WTC11 (cell line): ENCODE results near the gene NRXN3. TPM values are rescaled to one million over a fixed set of nuclear protein-coding genes. Genes with fewer than 3 reads are reported as not detected.

Source experiments
- ATAC-seq: fragments of 200-7000 bp; cut with Tn5 transposase; 2 replicates; pipeline ENCODE4 v1.10.0; 2021; ENCODE audit warnings: mild to moderate bottlenecking, moderate library complexity
- CTCF ChIA-PET: fragments of 300-600 bp; sonication (Branson Sonifier 250); formaldehyde crosslinking; loops from one replicate; lab custom pipeline; 2021; ENCODE audit warnings: antibody characterized with exemption; lab: Charles Lee
- POLR2A ChIA-PET: fragments of 350-600 bp; sonication (Branson Sonifier 250); formaldehyde crosslinking; loops from one replicate; lab custom pipeline; 2021; ENCODE audit warnings: antibody characterized with exemption; lab: Charles Lee
- DNase-seq: peaks from one replicate; pipeline ENCODE4 v3.0.0; 2021; ENCODE audit warnings: low spot score
- H3K27ac Mint-ChIP-seq: 2 replicates; pipeline ENCODE4 v1.8.0; 2021; ENCODE audit warnings: mixed read lengths
- H3K27me3 Mint-ChIP-seq: 2 replicates; pipeline ENCODE4 v1.8.0; 2021; ENCODE audit warnings: low read depth, mild to moderate bottlenecking, moderate library complexity, mixed read lengths
- H3K36me3 Mint-ChIP-seq: 2 replicates; pipeline ENCODE4 v1.8.0; 2021; ENCODE audit warnings: mixed read lengths
- H3K4me1 Mint-ChIP-seq: 2 replicates; pipeline ENCODE4 v1.8.0; 2022; ENCODE audit warnings: mixed read lengths
- H3K4me3 Mint-ChIP-seq: 2 replicates; pipeline ENCODE4 v1.8.0; 2021; ENCODE audit warnings: mild to moderate bottlenecking, moderate library complexity, mixed read lengths
- H3K9me3 Mint-ChIP-seq: 2 replicates; pipeline ENCODE4 v1.8.0; 2021; ENCODE audit warnings: mixed read lengths
- AR ChIP-seq: fragments of 250-450 bp; sonication (Bioruptor Pico); IDR thresholded peaks from 2 replicates; pipeline ENCODE4 v1.9.0; 2021; ENCODE audit warnings: mild to moderate bottlenecking
- ATF1 ChIP-seq: sonication (generic); formaldehyde crosslinking; IDR thresholded peaks from 2 replicates; pipeline ENCODE4 v1.8.1; 2023; ENCODE audit warnings: mild to moderate bottlenecking, moderate library complexity, missing genetic modification reagents
- CBFB ChIP-seq: sonication (generic); formaldehyde crosslinking; IDR thresholded peaks from 2 replicates; pipeline ENCODE4 v1.8.1; 2022; ENCODE audit warnings: mild to moderate bottlenecking, low read depth, missing genetic modification reagents
- CTCF ChIP-seq: fragments of 200-600 bp; IDR thresholded peaks from 2 replicates; pipeline ENCODE4 v1.8.0; 2022; ENCODE audit warnings: antibody characterized with exemption
- ERG ChIP-seq: fragments of 250-450 bp; sonication (Bioruptor Pico); IDR thresholded peaks from 2 replicates; pipeline ENCODE4 v1.8.0; 2021; ENCODE audit warnings: mild to moderate bottlenecking
- FOXJ3 ChIP-seq: sonication (generic); formaldehyde crosslinking; IDR thresholded peaks from 2 replicates; pipeline ENCODE4 v1.9.0; 2021; ENCODE audit warnings: missing genetic modification reagents, mild to moderate bottlenecking, borderline replicate concordance
- FOXP1 ChIP-seq: sonication (generic); formaldehyde crosslinking; IDR thresholded peaks from 2 replicates; pipeline ENCODE4 v1.8.0; 2022; ENCODE audit warnings: missing genetic modification reagents, mild to moderate bottlenecking, moderate library complexity, borderline replicate concordance
- GABPB1 ChIP-seq: sonication (generic); formaldehyde crosslinking; IDR thresholded peaks from 2 replicates; pipeline ENCODE4 v1.8.1; 2023; ENCODE audit warnings: mild to moderate bottlenecking, missing genetic modification reagents
- HMGXB4 ChIP-seq: sonication (generic); formaldehyde crosslinking; IDR thresholded peaks from 2 replicates; pipeline ENCODE4 v1.8.1; 2023; ENCODE audit warnings: mild to moderate bottlenecking, moderate library complexity, missing genetic modification reagents
- IRF1 ChIP-seq: sonication (generic); formaldehyde crosslinking; IDR thresholded peaks from 2 replicates; pipeline ENCODE4 v1.8.0; 2023; ENCODE audit warnings: missing genetic modification reagents
- JAZF1 ChIP-seq: fragments of 250-450 bp; sonication (Bioruptor Pico); IDR thresholded peaks from 2 replicates; pipeline ENCODE4 v1.9.0; 2021; ENCODE audit warnings: moderate library complexity, mild to moderate bottlenecking, inconsistent platforms
- MAX ChIP-seq: sonication (generic); formaldehyde crosslinking; IDR thresholded peaks from 2 replicates; pipeline ENCODE4 v1.8.0; 2022; ENCODE audit warnings: mild to moderate bottlenecking, missing genetic modification reagents
- NFATC4 ChIP-seq: fragments of 250-450 bp; sonication (Bioruptor Pico); IDR thresholded peaks from 2 replicates; pipeline ENCODE4 v1.9.0; 2021; ENCODE audit warnings: mild to moderate bottlenecking
- NR2C2 ChIP-seq: sonication (generic); formaldehyde crosslinking; IDR thresholded peaks from 2 replicates; pipeline ENCODE4 v1.8.0; 2022; ENCODE audit warnings: mild to moderate bottlenecking, missing genetic modification reagents
- PREB ChIP-seq: sonication (generic); formaldehyde crosslinking; IDR thresholded peaks from 2 replicates; pipeline ENCODE4 v1.8.1; 2022; ENCODE audit warnings: mild to moderate bottlenecking, missing genetic modification reagents, moderate library complexity, borderline replicate concordance
- TEAD4 ChIP-seq: sonication (generic); formaldehyde crosslinking; IDR thresholded peaks from 2 replicates; pipeline ENCODE4 v1.8.0; 2022; ENCODE audit warnings: mild to moderate bottlenecking, missing genetic modification reagents
- ZBTB21 ChIP-seq: sonication (generic); formaldehyde crosslinking; IDR thresholded peaks from 2 replicates; pipeline ENCODE4 v1.8.1; 2023; ENCODE audit warnings: mild to moderate bottlenecking, missing genetic modification reagents, borderline replicate concordance
- ZBTB43 ChIP-seq: sonication (generic); formaldehyde crosslinking; IDR thresholded peaks from 2 replicates; pipeline ENCODE4 v1.8.1; 2023; ENCODE audit warnings: mild to moderate bottlenecking, missing genetic modification reagents
- ZNF416 ChIP-seq: fragments of 250-450 bp; sonication (Bioruptor Pico); IDR thresholded peaks from 2 replicates; pipeline ENCODE4 v1.9.0; 2021; ENCODE audit warnings: mild to moderate bottlenecking, inconsistent platforms
- ZNF532 ChIP-seq: fragments of 250-450 bp; sonication (Bioruptor Pico); IDR thresholded peaks from 2 replicates; pipeline ENCODE4 v1.9.0; 2021; ENCODE audit warnings: mild to moderate bottlenecking, borderline replicate concordance
- total RNA-seq: library from RNA; stranded (reverse); gene quantifications from 3 replicates; pipeline ENCODE4 v1.2.3, GENCODE V29; 2021

The NRXN3 gene
- total RNA-seq, 1 experiment from 2014 or later, result 3.0 TPM

- no peaks in the 10 kb centered on the region for H3K27me3 Mint-ChIP-seq
- TF ChIP-seq ZBTB43 (CRISPR knock-in tag) (no peak), CBFB (no peak), JAZF1 (CRISPR knock-in tag) (no peak), ERG (CRISPR knock-in tag) (no peak), ATF1 (no peak), IRF1 (CRISPR knock-in tag) (no peak), FOXP1 (no peak), ZNF416 (CRISPR knock-in tag) (no peak), CTCF (no peak), MAX (CRISPR knock-in tag) (no peak), TEAD4 (CRISPR knock-in tag) (no peak), HMGXB4 (CRISPR knock-in tag) (no peak), PREB (CRISPR knock-in tag) (no peak), AR (CRISPR knock-in tag) (no peak)
- no peak overlapping the region for H3K4me3 Mint-ChIP-seq
- peaks cover 2% of the 10 kb centered on the region; the same call in 1 of the 2 replicates for H3K4me1 Mint-ChIP-seq
- CTCF ChIA-PET, result no interaction called here
- POLR2A ChIA-PET, result no interaction called here
- no peaks in the 10 kb centered on the region; the same call in 1 of the 2 replicates for H3K9me3 Mint-ChIP-seq
- ATAC-seq (0 out of 2 replicates have a peak, but pooled peaks have one; percentile 26), DNase-seq (no peak)
- H3K27ac Mint-ChIP-seq, result no peak overlapping the region
- H3K36me3 Mint-ChIP-seq, result no peaks in the 10 kb centered on the region
Measured at GRCh38 chr14:78975734-78976133, 805.6 kb downstream of the NRXN3 start.

GRCh38 chr14:78978896-78979295 is 808.7 kb downstream of the NRXN3 start:
- Mint-ChIP-seq H3K9me3 (no peaks in the 10 kb centered on the region; the same call in 1 of the 2 replicates), H3K4me1 (no peaks in the 10 kb centered on the region), H3K4me3 (no peak overlapping the region), H3K36me3 (no peaks in the 10 kb centered on the region), H3K27ac (no peak overlapping the region), H3K27me3 (peaks cover 14% of the 10 kb centered on the region)
- ChIA-PET POLR2A (interaction anchor here (0.6 kb wide), 1 partner anchor 369 kb away, joined by 3 read pairs; no protein-coding TSS in a partner anchor), CTCF (no interaction called here)
- DNase-seq (no peak), ATAC-seq (no peak)
- TF ChIP-seq ZNF532 (CRISPR knock-in tag) (no peak), ZBTB21 (CRISPR knock-in tag) (no peak), NR2C2 (CRISPR knock-in tag) (no peak), FOXJ3 (CRISPR knock-in tag) (no peak), JAZF1 (CRISPR knock-in tag) (no peak), GABPB1 (CRISPR knock-in tag) (no peak), NFATC4 (CRISPR knock-in tag) (no peak)
